GM18505 (cell line): Measurements from ENCODE around the gene MRPL28.
"Not testable (repeated sequence)": the region's sequence is repeated elsewhere in the genome, so short reads cannot be mapped to it uniquely, and the experiment has no call there.

Experiments
- ATAC-seq: cut with Tn5 transposase; IDR thresholded peaks from one replicate; pipeline ENCODE4 v1.9.1; 2021; ENCODE audit not compliant: unreplicated experiment
- POLR2A ChIP-seq: IDR thresholded peaks from 4 replicates; pipeline ENCODE4 v1.6.1; 2011; ENCODE audit warnings: borderline replicate concordance; ENCODE audit not compliant: insufficient read depth, insufficient read length; ENCODE audit errors: extremely low read depth

MRPL28 gene

DNA sequence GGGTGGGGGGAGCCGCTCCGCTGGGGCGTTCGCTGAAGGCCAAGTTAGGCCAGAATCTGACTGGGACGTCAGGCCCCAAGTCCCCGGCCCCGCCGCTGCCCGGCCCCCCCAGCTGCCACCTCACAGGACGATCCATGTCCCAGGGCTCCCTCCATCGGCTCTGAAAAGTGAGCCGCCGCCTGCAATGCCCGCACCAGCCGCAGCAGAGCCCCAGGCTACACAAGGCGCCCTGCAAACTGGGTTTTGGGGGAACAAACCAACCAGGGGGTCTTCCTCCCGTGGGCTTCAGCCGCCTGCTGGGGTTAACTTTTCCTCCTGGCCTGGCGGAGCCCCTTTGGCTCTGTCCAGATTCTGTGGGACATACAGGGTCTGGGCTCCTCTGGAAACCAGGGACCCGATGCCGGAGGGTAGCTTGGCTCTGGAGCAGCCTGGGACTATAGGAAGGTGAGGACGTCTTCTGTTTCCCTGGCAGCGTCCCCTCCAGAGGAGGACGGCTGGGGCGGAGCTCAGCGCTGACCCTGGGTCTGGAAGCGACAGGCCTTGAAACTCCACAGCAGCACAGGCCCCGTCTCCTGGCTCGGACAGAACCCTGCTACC, 27.5 kb upstream of the MRPL28 start:
- no peak for TF ChIP-seq POLR2A
- ATAC-seq, result no peak

DNA sequence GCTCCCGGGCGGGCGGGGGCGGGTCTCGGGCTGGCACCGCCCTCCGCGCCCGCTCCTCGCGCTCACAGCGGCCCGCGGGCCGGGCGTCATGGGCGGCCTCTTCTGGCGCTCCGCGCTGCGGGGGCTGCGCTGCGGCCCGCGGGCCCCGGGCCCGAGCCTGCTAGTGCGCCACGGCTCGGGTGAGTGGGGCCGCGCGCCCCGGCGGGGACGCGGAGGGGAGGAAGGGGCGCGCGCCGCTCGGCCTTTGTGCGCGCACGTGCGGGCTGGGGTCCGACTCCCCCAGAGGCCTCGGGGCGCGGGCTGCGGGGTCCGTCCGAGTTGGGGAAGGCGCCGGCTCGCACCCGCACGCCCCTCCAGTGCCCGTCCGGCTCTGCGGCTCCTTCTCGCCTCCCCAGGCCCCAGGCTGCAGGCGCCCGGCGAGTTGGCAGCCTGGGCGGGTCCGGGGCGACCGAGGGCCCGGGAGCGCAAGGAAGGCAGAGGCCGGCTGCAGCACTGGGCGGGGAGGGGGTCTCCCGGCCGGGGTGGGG, 26.9 kb upstream of the MRPL28 start, which contains the start of gene NME4:
TSS of gene NME4 (plus strand) at position 65 of the 527 bp plus-strand sequence. CDS start at position 89, 24 bp downstream.
- ATAC-seq, result no peak
- peak; percentile 57 for TF ChIP-seq POLR2A

GRCh38 chr16:396605-397004, 26.3 kb upstream of the MRPL28 start:
- ATAC-seq, result no peak
- no peak for TF ChIP-seq POLR2A

DNA sequence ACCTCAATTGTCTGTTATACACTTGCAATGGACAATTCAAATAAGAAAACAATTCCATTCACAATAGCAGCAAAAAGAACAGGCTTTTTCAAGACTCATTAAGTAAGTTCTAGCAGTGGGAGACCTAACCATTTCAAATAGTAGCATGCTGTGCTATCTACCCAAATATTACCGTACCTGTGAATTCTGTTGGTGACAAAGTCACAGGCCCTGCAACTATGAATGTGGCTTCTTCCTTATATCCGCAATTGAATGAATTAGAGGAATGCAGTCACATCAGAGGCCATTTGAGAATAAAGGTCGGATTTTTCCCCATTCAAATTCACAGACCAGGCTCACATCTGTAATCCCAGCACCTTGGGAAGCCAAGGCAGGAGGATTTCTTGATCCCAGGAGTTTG, 25.9 kb upstream of the MRPL28 start:
- TF ChIP-seq POLR2A, result no peak
- ATAC-seq, result no peak

- no peak for ATAC-seq
- TF ChIP-seq POLR2A, result no peak
These were observed 22.2 kb upstream of the MRPL28 start for GRCh38 chr16:392450-393030.

- ATAC-seq, result no peak
- no peak for TF ChIP-seq POLR2A
These were observed 21.6 kb upstream of the MRPL28 start for GRCh38 chr16:391885-392335.

GRCh38 chr16:389352-389751, 19.0 kb upstream of the MRPL28 start:
- ATAC-seq, result no peak
- TF ChIP-seq POLR2A, result no peak

- ATAC-seq, result not testable (repeated sequence)
These were observed 17.7 kb upstream of the MRPL28 start for GRCh38 chr16:387761-388666.

DNA sequence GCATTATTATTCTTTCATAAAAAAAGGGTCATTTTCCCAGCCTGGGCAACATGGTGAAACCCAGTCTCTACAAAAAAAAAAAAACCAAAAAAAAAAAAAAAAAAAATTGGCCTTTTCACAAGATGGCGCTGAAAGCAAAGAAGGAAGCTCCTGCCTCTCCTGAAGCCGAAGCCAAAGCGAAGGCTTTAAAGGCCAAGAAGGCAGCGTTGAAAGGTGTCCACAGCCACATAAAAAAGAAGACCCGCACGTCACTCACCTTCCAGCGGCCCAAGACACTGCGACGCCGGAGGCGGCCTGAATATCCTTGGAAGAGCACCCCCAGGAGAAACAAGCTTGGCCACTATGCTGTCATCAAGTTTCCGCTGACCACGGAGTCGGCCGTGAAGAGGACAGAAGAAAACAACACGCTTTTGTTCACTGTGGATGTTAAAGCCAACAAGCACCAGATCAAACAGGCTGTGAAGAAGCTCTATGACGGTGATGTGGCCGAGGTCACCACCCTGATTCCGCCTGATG, 16.4 kb upstream of the MRPL28 start:
- TF ChIP-seq POLR2A, result no peak

DNA sequence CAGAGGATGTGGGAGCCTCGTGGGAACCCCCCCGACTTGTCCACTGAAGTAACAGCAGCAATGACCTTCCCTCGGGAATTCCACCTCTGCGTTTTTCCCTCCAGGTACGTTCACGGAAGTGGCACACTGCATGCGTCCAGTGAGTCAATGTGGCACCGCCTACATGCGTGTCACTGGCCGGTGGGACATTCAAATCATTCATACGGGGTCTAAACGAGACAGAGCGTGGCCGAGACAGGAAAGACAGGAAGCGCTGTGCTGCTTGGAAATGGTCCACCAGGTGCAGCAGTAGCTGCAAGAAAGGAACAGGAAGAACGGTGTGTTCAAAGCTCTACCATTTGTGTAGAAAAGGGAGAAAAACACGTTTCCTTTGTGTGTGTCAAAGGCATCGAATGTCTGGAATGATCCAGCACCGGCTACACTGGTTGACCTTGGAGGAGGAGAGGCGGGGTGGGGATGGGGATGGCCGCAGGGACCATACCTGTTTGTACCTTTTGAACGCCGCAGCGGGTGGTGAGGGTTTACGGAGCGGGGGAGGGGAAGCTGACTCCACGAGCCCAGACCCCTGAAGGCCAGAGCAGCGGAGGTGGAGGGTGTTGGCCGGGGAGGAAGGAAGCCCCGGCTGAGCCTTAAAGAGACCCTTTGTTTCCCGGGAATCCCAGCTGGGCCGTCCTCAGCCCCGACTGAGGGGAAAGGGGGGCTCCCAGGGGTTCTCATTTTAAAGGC, 13.2 kb upstream of the MRPL28 start:
- TF ChIP-seq POLR2A, result peak; percentile 41
- ATAC-seq, result no peak

More for the DNA sequence above, 16.4 kb upstream of the MRPL28 start:
- no peak for ATAC-seq

- ATAC-seq, result peak; percentile 41
These were observed 11.7 kb upstream of the MRPL28 start, which contains the start of gene PGAP6 for GRCh38 chr16:381789-382717. TSS of gene PGAP6 (minus strand) at chr16:381978. CDS start at chr16:381821, 157 bp downstream.

More at GRCh38 chr16:381789-382717, 11.7 kb upstream of the MRPL28 start, which contains the start of gene PGAP6:
- TF ChIP-seq POLR2A, result peak; percentile 64
